ENCODE data around the gene LRRC61.
"Not testable (repeated sequence)": the region's sequence is repeated elsewhere in the genome, so short reads cannot be mapped to it uniquely, and the experiment has no call there.

DNA sequence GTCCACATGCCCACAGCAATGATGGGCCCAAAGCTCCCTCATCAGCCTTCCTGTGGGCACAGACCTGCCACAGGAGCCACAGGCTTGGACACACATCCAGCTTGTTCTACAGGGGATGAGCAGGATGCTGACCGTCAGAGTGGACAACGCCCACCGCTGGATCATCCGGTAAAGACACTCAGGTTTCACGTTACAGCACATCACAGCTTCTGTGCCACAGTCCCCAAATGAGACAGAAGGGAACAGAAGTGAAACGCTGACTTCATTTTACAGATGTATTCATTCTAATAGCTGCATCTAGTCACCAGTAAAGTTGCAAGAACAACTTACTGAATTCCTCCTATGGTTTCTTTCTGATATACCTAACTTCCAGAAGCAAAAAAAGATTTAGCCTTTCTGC lies 32.8 kb upstream of the LRRC61 start:
- TF ChIP-seq ZNF740 (CRISPR knock-in tag; IDR thresholded peaks at IDR 0.05); MAX (IDR thresholded peaks at IDR 0.05); XRCC5 (optimal IDR thresholded peaks at IDR 0.05; ENCODE audit: low read length); POLR2A (IDR thresholded peaks at IDR 0.05; ENCODE audit: insufficient read depth in 1 of 2, low read depth in 2 of 2, low read length in 2 of 2); ZNF34 (CRISPR knock-in tag; IDR thresholded peaks at IDR 0.05; ENCODE audit: borderline replicate concordance); NFYB (CRISPR knock-in tag; IDR thresholded peaks at IDR 0.05); CEBPB (IDR thresholded peaks at IDR 0.05; ENCODE audit: borderline replicate concordance, low read depth, low read length): not testable (repeated sequence)
- TF ChIP-seq, protein P1, sequence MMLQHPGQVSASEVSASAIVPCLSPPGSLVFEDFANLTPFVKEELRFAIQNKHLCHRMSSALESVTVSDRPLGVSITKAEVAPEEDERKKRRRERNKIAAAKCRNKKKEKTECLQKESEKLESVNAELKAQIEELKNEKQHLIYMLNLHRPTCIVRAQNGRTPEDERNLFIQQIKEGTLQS (CRISPR knock-in tag; IDR thresholded peaks at IDR 0.05): not testable (repeated sequence)

Data from HepG2 (cell line).